PC-3 (cell line): ENCODE measurements around the gene SVIL. TPM values are rescaled to one million over a fixed set of nuclear protein-coding genes. Genes with fewer than 3 reads are reported as not detected.

Experiments
- ATAC-seq: fragments of 200-7000 bp; cut with Tn5 transposase; 2 replicates; pipeline ENCODE4 v1.9.1; 2020; ENCODE audit warnings: mild to moderate bottlenecking, moderate library complexity
- BruUV-seq: library from RNA; stranded (reverse); fragments of 400-500 nt; replicated peaks from 2 replicates; lab custom pipeline; 2021; lab: Mats Ljungman, UMichigan
- CTCF ChIA-PET: fragments of 300-600 bp; sonication (Branson Sonifier 250); formaldehyde crosslinking; loops from one replicate; lab custom pipeline; 2022; ENCODE audit warnings: antibody characterized with exemption; lab: Charles Lee
- POLR2A ChIA-PET: fragments of 300-600 bp; sonication (Branson Sonifier 250); formaldehyde crosslinking; loops from one replicate; lab custom pipeline; 2022; ENCODE audit warnings: antibody characterized with exemption; ENCODE audit not compliant: unreplicated experiment; lab: Charles Lee
- DNase-seq: peaks from one replicate; pipeline ENCODE4 v3.0.0-alpha.2; 2015
- H2AFZ ChIP-seq: fragments of 300-600 bp; sonication (generic); 2 replicates; pipeline ENCODE4 v1.6.0; 2016; ENCODE audit warnings: antibody characterized with exemption, low read length
- H3F3A ChIP-seq: fragments of 300-600 bp; sonication (generic); one replicate; pipeline ENCODE4 v1.6.0; 2017; ENCODE audit warnings: antibody characterized with exemption, low read length, control low read depth, mild to moderate bottlenecking; ENCODE audit not compliant: unreplicated experiment
- H3K27ac ChIP-seq: fragments of 300-600 bp; sonication (generic); 2 replicates; pipeline ENCODE4 v1.5.1; 2016; ENCODE audit warnings: mild to moderate bottlenecking, low read length
- H3K27me3 ChIP-seq: fragments of 300-600 bp; sonication (generic); 2 replicates; pipeline ENCODE4 v1.6.1; 2016; ENCODE audit warnings: low read length, mixed read lengths
- H3K36me3 ChIP-seq: fragments of 300-600 bp; sonication (generic); 2 replicates; pipeline ENCODE4 v1.6.1; 2016; ENCODE audit warnings: low read depth, mixed run types, low read length, mixed read lengths
- H3K4me1 ChIP-seq: fragments of 300-600 bp; sonication (generic); 2 replicates; pipeline ENCODE4 v1.5.1; 2016; ENCODE audit warnings: low read length; ENCODE audit not compliant: insufficient read depth
- H3K4me2 ChIP-seq: fragments of 300-600 bp; sonication (generic); 2 replicates; pipeline ENCODE4 v1.6.0; 2016; ENCODE audit warnings: low read length
- H3K4me3 ChIP-seq: fragments of 300-600 bp; sonication (generic); 2 replicates; pipeline ENCODE4 v1.5.1; 2016; ENCODE audit warnings: mild to moderate bottlenecking, low read length, mixed read lengths
- H3K79me2 ChIP-seq: fragments of 300-600 bp; sonication (generic); 2 replicates; pipeline ENCODE4 v1.6.1; 2017; ENCODE audit warnings: low read length, mixed read lengths
- H3K9ac ChIP-seq: fragments of 300-600 bp; sonication (generic); 2 replicates; pipeline ENCODE4 v1.6.0; 2016; ENCODE audit warnings: mild to moderate bottlenecking, low read length
- H3K9me2 ChIP-seq: fragments of 300-600 bp; sonication (generic); replicated peaks from 2 replicates; pipeline ENCODE4 v1.6.1; 2016; ENCODE audit warnings: mixed run types, low read length, mixed read lengths
- H3K9me3 ChIP-seq: fragments of 300-600 bp; sonication (generic); 2 replicates; pipeline ENCODE4 v1.6.1; 2016; ENCODE audit warnings: low read length, mixed read lengths
- H4K20me1 ChIP-seq: fragments of 300-600 bp; sonication (generic); 2 replicates; pipeline ENCODE4 v1.6.1; 2016; ENCODE audit warnings: low read length, mixed read lengths
- CTCF ChIP-seq: fragments of 300-600 bp; sonication (generic); conservative IDR thresholded peaks from 2 replicates; pipeline ENCODE4 v1.5.1; 2017; ENCODE audit warnings: antibody characterized with exemption, low read depth, mild to moderate bottlenecking, low read length
- EZH2 ChIP-seq: fragments of 300-600 bp; sonication (generic); IDR thresholded peaks from one replicate; pipeline ENCODE4 v1.6.1; 2017; ENCODE audit warnings: antibody characterized with exemption, mild to moderate bottlenecking, low read length; ENCODE audit not compliant: unreplicated experiment
- EZH2phosphoT487 ChIP-seq: fragments of 300-600 bp; sonication (generic); IDR thresholded peaks from 2 replicates; pipeline ENCODE4 v1.6.1; 2018; ENCODE audit warnings: mild to moderate bottlenecking, antibody characterized with exemption, low read length, borderline replicate concordance
- intact Hi-C: fragments of 100-400 bp; cut with micrococcal nuclease; formaldehyde crosslinking; loops from 2 replicates; pipeline ENCODE4 v1.9.0; 2023
- total RNA-seq: library from RNA; depleted of rRNA; stranded (reverse); fragments of >200 nt; gene quantifications from 2 replicates; pipeline ENCODE4 v1.2.3, GENCODE V29; 2014

SVIL gene
- total RNA-seq, 1 experiment from 2014 or later = 19.2 TPM

- BruUV-seq = no TSS peak
- no peak for TF ChIP-seq EZH2
- peak; percentile 90 for TF ChIP-seq CTCF
- no peaks in the 10 kb centered on the region for H4K20me1 ChIP-seq
- no peaks in the 10 kb centered on the region for H3K79me2 ChIP-seq
- H3K4me2 ChIP-seq = no peak overlapping the region
- intact Hi-C loops = no loop called here
- no peaks in the 10 kb centered on the region; the same call in 1 of the 2 replicates for H3K36me3 ChIP-seq
- H3K9me2 ChIP-seq = no peaks in the 10 kb centered on the region
- DNase-seq (peak; percentile 71), ATAC-seq (peak; percentile 97)
- no peaks in the 10 kb centered on the region for H3F3A ChIP-seq
- no peak overlapping the region for H3K9ac ChIP-seq
- H3K4me3 ChIP-seq = no peak overlapping the region
- H3K27me3 ChIP-seq = no peaks in the 10 kb centered on the region
- no peaks in the 10 kb centered on the region for H3K9me3 ChIP-seq
- ChIA-PET POLR2A (no interaction called here), CTCF (interaction anchor here (0.5 to 1.2 kb wide), 6 partner anchors 21 to 500 kb away, joined by 3 to 4 read pairs (median 3); no protein-coding TSS in a partner anchor)
- H2AFZ ChIP-seq = no peak overlapping the region
- H3K27ac ChIP-seq = no peak overlapping the region
- peaks cover 4% of the 10 kb centered on the region for H3K4me1 ChIP-seq
Observed at GRCh38 chr10:29496341-29497162, 138.2 kb downstream of the SVIL start.

GRCh38 chr10:29495366-29495765 is 139.4 kb downstream of the SVIL start:
- CTCF ChIA-PET = no interaction called here
- POLR2A ChIA-PET = no interaction called here
- H3K27me3 ChIP-seq = no peaks in the 10 kb centered on the region
- H4K20me1 ChIP-seq = no peaks in the 10 kb centered on the region
- no peak overlapping the region for H3K4me3 ChIP-seq
- ATAC-seq (no peak), DNase-seq (no peak)
- BruUV-seq = no TSS peak
- H3K4me1 ChIP-seq = no peaks in the 10 kb centered on the region
- no peak overlapping the region for H3K27ac ChIP-seq
- intact Hi-C loops = no loop called here
- H3K4me2 ChIP-seq = no peak overlapping the region
- no peaks in the 10 kb centered on the region for H3F3A ChIP-seq
- H3K9ac ChIP-seq = no peak overlapping the region
- no peaks in the 10 kb centered on the region for H3K79me2 ChIP-seq
- no peaks in the 10 kb centered on the region; the same call in 1 of the 2 replicates for H3K36me3 ChIP-seq
- H3K9me3 ChIP-seq = no peaks in the 10 kb centered on the region
- no peak overlapping the region for H2AFZ ChIP-seq
- no peak for TF ChIP-seq EZH2phosphoT487
- TF ChIP-seq CTCF = no peak
- no peak for TF ChIP-seq EZH2
- H3K9me2 ChIP-seq = no peaks in the 10 kb centered on the region

GRCh38 chr10:29493697-29494096 is 141.1 kb downstream of the SVIL start:
- no peak for DNase-seq
- CTCF ChIA-PET = no interaction called here
- Histone ChIP-seq H3F3A (no peaks in the 10 kb centered on the region), H3K4me3 (no peak overlapping the region), H3K27ac (no peak overlapping the region), H3K9ac (no peak overlapping the region), H3K9me2 (no peaks in the 10 kb centered on the region), H3K36me3 (no peaks in the 10 kb centered on the region; the same call in 1 of the 2 replicates), H3K4me1 (peaks cover 8% of the 10 kb centered on the region), H4K20me1 (no peaks in the 10 kb centered on the region), H3K9me3 (no peaks in the 10 kb centered on the region), H3K79me2 (no peaks in the 10 kb centered on the region), H3K4me2 (no peak overlapping the region), H2AFZ (no peak overlapping the region), H3K27me3 (no peaks in the 10 kb centered on the region)
- POLR2A ChIA-PET = no interaction called here
- no TSS peak for BruUV-seq
- no peak for TF ChIP-seq EZH2phosphoT487
- TF ChIP-seq EZH2 = no peak
- ATAC-seq = no peak
- intact Hi-C loops = no loop called here
